HCT116 (cell line): ENCODE data around the gene CPSF2. TPM values are rescaled to one million over a fixed set of nuclear protein-coding genes. Genes with fewer than 3 reads are reported as not detected.

Experiments used
- ATAC-seq: fragments of 200-7000 bp; cut with Tn5 transposase; 2 replicates; pipeline ENCODE4 v1.9.1; 2020; ENCODE audit warnings: mild to moderate bottlenecking, moderate library complexity
- BruUV-seq: library from RNA; stranded (reverse); fragments of 400-500 nt; replicated peaks from 2 replicates; lab custom pipeline; 2021; lab: Mats Ljungman, UMichigan
- CTCF ChIA-PET: fragments of 300-600 bp; sonication (Branson Sonifier 250); formaldehyde crosslinking; loops from one replicate; lab custom pipeline; 2021; ENCODE audit warnings: antibody characterized with exemption; lab: Charles Lee
- POLR2A ChIA-PET: fragments of 300-600, 350-600 bp; sonication (Branson Sonifier 250); formaldehyde crosslinking; loops from one replicate; lab custom pipeline; 2021; ENCODE audit warnings: antibody characterized with exemption; lab: Charles Lee
- RAD21 ChIA-PET, 2 experiments: fragments of 300-600 bp; sonication (Branson Sonifier 250); formaldehyde crosslinking; loops; one replicate each; lab custom pipeline; 2023; ENCODE audit warnings: low total read pairs in 2 of 2; ENCODE audit not compliant: uncharacterized antibody in 2 of 2, unreplicated experiment in 2 of 2, low non-redundant PET in 1 of 2; lab: Charles Lee
- DNase-seq: peaks from one replicate; pipeline ENCODE4 v3.0.0-alpha.2; 2010; ENCODE audit warnings: low read depth, low spot score
- H2AFZ ChIP-seq: fragments of 200-600 bp; shearing (Covaris generic), sonication (generic); 2 replicates; pipeline ENCODE4 v1.6.1; 2017; ENCODE audit warnings: low read depth, mixed run types, mixed read lengths, antibody characterized with exemption, low read length; ENCODE audit not compliant: poor library complexity, severe bottlenecking
- H3K27ac ChIP-seq: 2 replicates; pipeline ENCODE4 v1.5.1; 2012; ENCODE audit warnings: low read depth, low read length
- H3K27me3 ChIP-seq: fragments of 200-600 bp; sonication (generic); 2 replicates; pipeline ENCODE4 v1.6.1; 2016; ENCODE audit warnings: mixed run types, low read length, mixed read lengths; ENCODE audit not compliant: insufficient read depth
- H3K36me3 ChIP-seq, 2 experiments: fragments of 200-500 bp in 1 of 2; fragments of 200-600 bp in 1 of 2; sonication (Bioruptor generic) in 1 of 2; sonication (generic) in 1 of 2; 2 replicates each; pipeline versions ENCODE4 v1.5.1 to v1.6.1; 2014 to 2016; ENCODE audit warnings: low read length in 2 of 2, inconsistent platforms in 1 of 2, mixed read lengths in 1 of 2, mixed run types in 1 of 2; ENCODE audit not compliant: insufficient read depth in 2 of 2, control insufficient read depth in 1 of 2
- H3K4me1 ChIP-seq, 2 experiments: fragments of 200-600 bp in 1 of 2; sonication (generic) in 1 of 2; 2 replicates each; pipeline versions ENCODE4 v1.5.1 to v1.6.1; 2012 to 2017; ENCODE audit warnings: low read length in 2 of 2, inconsistent platforms in 1 of 2, mild to moderate bottlenecking in 1 of 2, mixed read lengths in 1 of 2, mixed run types in 1 of 2, moderate library complexity in 1 of 2; ENCODE audit not compliant: insufficient read depth in 2 of 2, control insufficient read depth in 1 of 2
- H3K4me2 ChIP-seq: fragments of 200-600 bp; sonication (generic); 2 replicates; pipeline ENCODE4 v1.6.1; 2017; ENCODE audit warnings: mixed run types, low read length, mixed read lengths
- H3K4me3 ChIP-seq, 2 experiments: fragments of 200-600 bp in 1 of 2; sonication (generic) in 1 of 2; replicated peaks in 1 of 2; 2 replicates each; pipeline ENCODE4 v1.5.1; 2011 to 2016; ENCODE audit warnings: low read length in 2 of 2, control low read depth in 1 of 2, low read depth in 1 of 2, mild to moderate bottlenecking in 1 of 2, mixed read lengths in 1 of 2, mixed run types in 1 of 2
- H3K79me2 ChIP-seq: fragments of 200-600 bp; sonication (generic); 2 replicates; pipeline ENCODE4 v1.6.1; 2017; ENCODE audit warnings: mild to moderate bottlenecking, mixed run types, low read length, moderate library complexity, mixed read lengths; ENCODE audit not compliant: insufficient read depth
- H3K9ac ChIP-seq: fragments of 200-600 bp; sonication (generic); 2 replicates; pipeline ENCODE4 v1.6.1; 2016; ENCODE audit warnings: low read length, mixed read lengths
- H3K9me2 ChIP-seq: fragments of 200-600 bp; sonication (generic), shearing (Covaris generic); 2 replicates; pipeline ENCODE4 v1.6.1; 2017; ENCODE audit warnings: mixed run types, mild to moderate bottlenecking, moderate library complexity; ENCODE audit not compliant: insufficient read depth
- H3K9me3 ChIP-seq, 2 experiments: fragments of 200-500 bp in 1 of 2; fragments of 200-600 bp in 1 of 2; sonication (Bioruptor generic) in 1 of 2; sonication (generic) in 1 of 2; 2 replicates each; pipeline ENCODE4 v1.6.1; 2014 to 2017; ENCODE audit warnings: low read length in 2 of 2, mixed read lengths in 2 of 2, inconsistent platforms in 1 of 2, low read depth in 1 of 2, mild to moderate bottlenecking in 1 of 2, mixed run types in 1 of 2, moderate library complexity in 1 of 2; ENCODE audit not compliant: control insufficient read depth in 1 of 2, insufficient read depth in 1 of 2
- H4K20me1 ChIP-seq: fragments of 200-600 bp; sonication (generic), shearing (Covaris generic); 2 replicates; pipeline ENCODE4 v1.6.1; 2017; ENCODE audit warnings: mixed run types, mild to moderate bottlenecking, moderate library complexity; ENCODE audit not compliant: insufficient read depth
- CBX3 ChIP-seq: IDR thresholded peaks from 2 replicates; pipeline ENCODE4 v1.6.1; 2012; ENCODE audit warnings: low read depth
- CTCF ChIP-seq, 3 experiments: fragments of 200-600 bp in 1 of 3; sonication (generic) in 1 of 3; IDR thresholded peaks in 2 of 3; conservative IDR thresholded peaks in 1 of 3; 2 replicates each; pipeline ENCODE4 v1.5.1; 2012 to 2017; ENCODE audit warnings: low read depth in 2 of 3, low read length in 2 of 3, antibody characterized with exemption in 1 of 3, borderline replicate concordance in 1 of 3, control low read depth in 1 of 3, mild to moderate bottlenecking in 1 of 3, mixed read lengths in 1 of 3, mixed run types in 1 of 3, moderate library complexity in 1 of 3; ENCODE audit not compliant: insufficient read depth in 1 of 3
- JUND ChIP-seq: IDR thresholded peaks from 2 replicates; pipeline ENCODE4 v1.6.1; 2012
- MAX ChIP-seq: IDR thresholded peaks from 2 replicates; pipeline ENCODE4 v1.6.1; 2012
- POLR2A ChIP-seq: IDR thresholded peaks from 2 replicates; pipeline ENCODE4 v1.7.0; 2011; ENCODE audit warnings: borderline replicate concordance; ENCODE audit not compliant: insufficient read depth, insufficient read length; ENCODE audit errors: extremely low read depth
- SP1 ChIP-seq: IDR thresholded peaks from 2 replicates; pipeline ENCODE4 v1.6.1; 2012; ENCODE audit warnings: low read depth
- SRF ChIP-seq: IDR thresholded peaks from 2 replicates; pipeline ENCODE4 v1.6.1; 2012; ENCODE audit warnings: low read depth
- TCF7L2 ChIP-seq: IDR thresholded peaks from 2 replicates; pipeline ENCODE4 v1.7.0; 2011; ENCODE audit warnings: borderline replicate concordance, inconsistent platforms; ENCODE audit not compliant: insufficient read depth, insufficient read length; ENCODE audit errors: extremely low read depth
- ZFX ChIP-seq: fragments of 450-650 bp; IDR thresholded peaks from 2 replicates; pipeline ENCODE4 v1.6.1; 2017
- ZNF274 ChIP-seq: fragments of 200-500 bp; sonication (Bioruptor generic); IDR thresholded peaks from 2 replicates; pipeline ENCODE4 v1.6.1; 2014; ENCODE audit warnings: mild to moderate bottlenecking, low read depth, low read length, inconsistent platforms
- intact Hi-C: fragments of 100-400 bp; cut with micrococcal nuclease; formaldehyde crosslinking; loops from 2 replicates; pipeline ENCODE4 v1.10.0; 2022
- total RNA-seq: library from RNA; stranded (reverse); gene quantifications from one replicate; pipeline ENCODE4 v1.2.1, GENCODE V29; 2021; ENCODE audit not compliant: unreplicated experiment

The CPSF2 gene
- total RNA-seq, 1 experiment from 2014 or later: 77.0 TPM

GRCh38 chr14:92108345-92109254 is 13.2 kb upstream of the CPSF2 start (continued):
- TF ChIP-seq ZFX (no peak), CTCF (IDR thresholded peaks at IDR 0.05 in 2 of 3, conservative IDR thresholded peaks at IDR 0.05 in 1 of 3; ENCODE audit: borderline replicate concordance in 1 of 3, insufficient read depth in 1 of 3, low read depth in 2 of 3, low read length in 2 of 3) (no peak), TCF7L2 (no peak), POLR2A (no peak), SRF (no peak), ZNF274 (no peak)

GRCh38 chr14:92109490-92109889 is 12.3 kb upstream of the CPSF2 start:
- Histone ChIP-seq H3K9me2 (no peaks in the 10 kb centered on the region), H3K27me3 (no peaks in the 10 kb centered on the region), H4K20me1 (no peaks in the 10 kb centered on the region), H3K4me1 (peaks cover 3 to 10% of the 10 kb centered on the region in 2 experiments), H3K4me3 (no peak overlapping the region), H2AFZ (no peak overlapping the region), H3K9ac (no peak overlapping the region), H3K27ac (no peak overlapping the region), H3K79me2 (peaks cover 14% of the 10 kb centered on the region), H3K4me2 (no peak overlapping the region), H3K36me3 (no peaks in the 10 kb centered on the region), H3K9me3 (no peaks in the 10 kb centered on the region)
- BruUV-seq: no TSS peak
- CTCF ChIA-PET: no interaction called here
- intact Hi-C loops: no loop called here
- no peak for TF ChIP-seq JUND
- TF ChIP-seq SP1: no peak
- TF ChIP-seq SRF: no peak
- no peak for TF ChIP-seq POLR2A
- no peak for TF ChIP-seq MAX
- TF ChIP-seq CBX3: no peak
- RAD21 ChIA-PET: no interaction called here
- ATAC-seq (no peak), DNase-seq (no peak)
- POLR2A ChIA-PET: no interaction called here
